ENCODE results near the gene AQR. TPM values are rescaled to one million over a fixed set of nuclear protein-coding genes. Genes with fewer than 3 reads are reported as not detected.

The AQR gene
- total RNA-seq, 2 experiments from 2014 or later = 30.1 to 33.2 TPM

DNA sequence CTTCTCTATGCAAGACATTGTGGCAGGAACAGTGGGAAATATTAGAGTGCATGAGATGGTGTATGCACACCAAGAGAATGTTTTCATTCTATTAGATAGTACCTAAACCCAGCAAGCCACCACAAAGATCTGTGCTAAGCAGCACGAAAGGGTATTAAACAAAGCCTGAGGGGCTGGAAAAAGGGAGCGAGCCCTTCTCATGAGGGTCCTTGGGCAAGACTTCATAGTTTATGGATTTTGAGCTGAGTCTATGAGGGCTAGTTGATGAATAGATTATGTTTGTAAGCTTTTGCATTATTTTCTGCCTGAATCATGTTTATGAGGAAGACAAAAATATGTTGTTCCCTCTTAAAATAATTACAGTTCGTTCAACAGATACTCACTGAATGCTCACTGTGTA, 164.8 kb downstream of the AQR start:
- Mint-ChIP-seq H3K36me3 (no peaks in the 10 kb centered on the region), H3K9me3 (peaks cover 7% of the 10 kb centered on the region), H3K27ac (no peak overlapping the region), H3K4me3 (no peak overlapping the region), H3K27me3 (peaks cover 26% of the 10 kb centered on the region), H3K4me1 (ENCODE audit: low read depth) (no peaks in the 10 kb centered on the region)
- ChIA-PET CTCF (no interaction called here), POLR2A (no interaction called here)
- intact Hi-C loops (cut with micrococcal nuclease) = no loop called here
- DNase-seq = no peak

DNA sequence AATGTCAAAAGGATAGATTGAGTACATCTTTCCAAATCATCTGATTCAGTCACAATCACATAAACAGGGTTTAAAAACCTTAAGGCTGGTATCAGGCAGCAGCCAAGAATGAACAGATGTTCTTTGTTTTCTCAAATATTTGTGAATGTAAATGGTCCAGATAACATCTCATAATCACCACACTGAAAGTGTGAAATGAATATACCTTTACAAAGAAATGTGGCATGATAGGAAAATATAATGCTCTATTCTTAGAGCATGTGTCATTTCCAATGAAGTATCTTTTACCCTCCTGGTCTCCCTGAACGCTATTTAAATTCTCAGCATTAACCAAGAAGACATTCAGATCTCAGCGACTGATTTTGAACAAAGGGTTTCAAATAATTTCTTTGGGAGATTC, 165.4 kb downstream of the AQR start:
- Mint-ChIP-seq H3K9me3 (peaks cover 7% of the 10 kb centered on the region), H3K4me3 (no peak overlapping the region), H3K27ac (no peak overlapping the region), H3K4me1 (ENCODE audit: low read depth) (no peaks in the 10 kb centered on the region), H3K36me3 (no peaks in the 10 kb centered on the region), H3K27me3 (peaks cover 27% of the 10 kb centered on the region)
- CTCF ChIA-PET = no interaction called here
- no peak for DNase-seq
- intact Hi-C loops (cut with micrococcal nuclease) = no loop called here
- POLR2A ChIA-PET = no interaction called here

DNA sequence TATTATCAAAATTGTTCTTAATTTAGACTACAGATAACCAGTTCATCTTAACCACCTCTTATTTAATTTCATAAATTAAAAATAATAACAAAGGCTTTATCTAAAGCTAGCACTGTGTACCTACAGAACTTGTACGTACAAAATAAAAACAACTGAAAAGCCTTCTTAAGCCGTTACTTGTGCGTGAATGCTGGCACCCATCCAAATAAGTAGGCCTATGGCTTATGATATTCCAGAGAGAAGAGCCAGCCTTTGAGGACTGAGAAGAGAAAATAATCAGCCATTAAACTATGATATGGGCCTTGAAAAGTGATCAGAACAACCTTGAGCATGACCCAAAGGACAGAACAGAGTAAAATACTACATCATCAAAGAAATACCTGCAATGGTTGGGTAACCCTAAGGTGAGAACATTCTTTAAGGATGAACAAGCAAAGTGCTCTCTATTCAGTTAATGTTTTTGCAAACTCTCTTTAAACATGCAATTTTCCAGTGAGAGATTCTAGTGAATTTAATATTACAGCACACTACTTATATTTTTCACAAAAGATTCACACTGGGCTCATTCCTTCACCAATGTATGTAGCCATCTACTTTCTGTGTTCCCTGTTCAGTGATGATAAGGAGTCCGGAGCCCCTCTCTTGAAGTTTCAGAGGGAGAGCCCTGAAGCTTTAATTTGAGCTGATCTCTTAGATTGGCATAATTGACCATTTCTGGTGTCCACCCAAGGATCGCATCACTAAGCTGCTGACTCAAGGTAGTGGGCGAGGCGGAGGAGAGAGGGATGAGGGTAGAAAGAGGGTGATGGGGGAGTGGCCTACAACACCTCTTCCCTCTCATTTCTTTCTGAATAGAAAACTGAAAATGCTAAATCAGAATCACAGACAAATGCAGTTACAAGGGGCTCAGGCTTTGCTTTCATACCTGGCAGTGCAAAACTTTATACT, 166.5 kb downstream of the AQR start:
- H3K4me1 Mint-ChIP-seq (ENCODE audit: low read depth) = no peaks in the 10 kb centered on the region
- H3K27me3 Mint-ChIP-seq = peaks cover 28% of the 10 kb centered on the region
- ChIA-PET CTCF (no interaction called here), POLR2A (no interaction called here)
- intact Hi-C loops (cut with micrococcal nuclease) = no loop called here
- no peak for DNase-seq
- H3K27ac Mint-ChIP-seq = no peak overlapping the region
- no peak overlapping the region for H3K4me3 Mint-ChIP-seq
- H3K36me3 Mint-ChIP-seq = no peaks in the 10 kb centered on the region
- H3K9me3 Mint-ChIP-seq = peaks cover 7% of the 10 kb centered on the region

DNA sequence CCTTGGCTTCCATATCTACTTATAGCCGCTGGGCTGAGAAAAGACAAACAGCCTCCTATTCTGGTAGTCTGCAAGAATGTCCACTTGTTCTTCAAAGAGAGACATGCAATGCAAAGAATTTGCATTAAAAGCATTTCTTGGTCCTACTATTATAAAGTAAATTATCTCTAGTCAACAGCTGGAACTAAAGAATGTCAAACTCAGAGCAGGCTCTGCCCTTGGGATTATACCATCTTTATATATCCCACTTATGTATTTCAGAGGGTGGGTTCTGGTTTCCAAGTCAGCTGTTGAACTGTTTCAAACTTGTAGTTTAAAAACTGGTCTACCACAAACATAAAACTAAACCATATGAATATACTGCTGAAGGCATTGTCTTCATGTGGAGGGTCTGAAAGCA, 167.2 kb downstream of the AQR start:
- H3K4me1 Mint-ChIP-seq (ENCODE audit: low read depth) = no peaks in the 10 kb centered on the region

More for the DNA sequence above, 167.2 kb downstream of the AQR start:
- no peaks in the 10 kb centered on the region for H3K36me3 Mint-ChIP-seq
- H3K27me3 Mint-ChIP-seq = peaks cover 31% of the 10 kb centered on the region
- intact Hi-C loops (cut with micrococcal nuclease) = no loop called here
- H3K4me3 Mint-ChIP-seq = no peak overlapping the region
- H3K27ac Mint-ChIP-seq = no peak overlapping the region
- ChIA-PET CTCF (no interaction called here), POLR2A (no interaction called here)
- DNase-seq = no peak
- peaks cover 6% of the 10 kb centered on the region for H3K9me3 Mint-ChIP-seq

Other genes starting within 250 kb of the AQR start
- not detected for gene GJD2, start 214.7 kb downstream of the AQR start, total RNA-seq
- gene ACTC1, start 174.2 kb downstream of the AQR start, total RNA-seq = not detected
- 10 to 100 TPM; 36.6 to 38.5 TPM for gene ZNF770, start 18.5 kb upstream of the AQR start, total RNA-seq
- gene NANOGP8, start 115.6 kb upstream of the AQR start, total RNA-seq = not detected